Left renal pelvis (tissue), 4 donors: ENCODE measurements around the gene SLC26A1. TPM values are rescaled to one million over a fixed set of nuclear protein-coding genes. Genes with fewer than 3 reads are reported as not detected.

ENCODE experiments used
- DNase-seq, 4 donors: peaks; one replicate each; pipeline ENCODE4 v3.0.0-alpha.2; 2013; ENCODE audit warnings: low read depth in 4 of 4, low spot score in 3 of 4
- polyA plus RNA-seq, 4 donors: library from polyadenylated mRNA; unstranded; fragments of 120-200 nt; gene quantifications; one replicate each; pipeline ENCODE4 v1.2.1, GENCODE V29; 2013; ENCODE audit not compliant: insufficient read length in 4 of 4

Gene SLC26A1
- polyA plus RNA-seq, 4 donors: 2.0 to 14.9 (median 7.6) TPM

DNA sequence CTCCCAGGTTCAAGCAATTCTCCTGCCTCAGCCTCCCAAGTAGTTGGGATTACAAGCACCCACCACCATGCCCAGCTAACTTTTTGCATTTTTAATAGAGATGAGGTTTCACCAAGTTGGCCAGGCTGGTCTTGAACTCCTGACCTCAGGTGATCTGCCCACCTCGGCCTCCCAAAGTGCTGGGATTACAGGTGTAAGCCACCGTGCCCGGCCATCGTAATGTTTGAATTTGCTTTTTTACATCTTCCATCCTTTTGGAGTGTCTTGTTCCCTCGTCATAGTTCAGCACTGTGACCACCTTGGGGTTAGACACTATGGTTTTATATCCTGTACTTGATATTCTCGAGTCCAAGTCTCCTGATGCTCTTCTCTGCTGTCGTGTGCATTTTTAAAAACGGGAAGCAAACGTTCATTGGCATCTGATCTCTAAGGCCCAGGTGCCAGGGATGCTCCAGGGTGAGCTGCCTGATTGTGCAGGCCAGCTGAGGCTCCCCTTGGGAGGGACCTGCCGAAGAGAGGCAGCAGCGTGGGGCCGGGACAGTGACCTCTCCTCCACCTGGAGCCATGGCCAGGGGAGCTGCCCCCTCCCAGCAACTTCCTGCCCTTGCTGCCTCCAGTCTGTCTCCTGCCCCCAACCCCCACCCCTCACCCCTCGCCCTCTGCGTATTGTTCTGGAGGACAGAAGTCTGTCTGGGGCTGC, 36.5 kb downstream of the SLC26A1 start:
- DNase-seq: no peak

DNA sequence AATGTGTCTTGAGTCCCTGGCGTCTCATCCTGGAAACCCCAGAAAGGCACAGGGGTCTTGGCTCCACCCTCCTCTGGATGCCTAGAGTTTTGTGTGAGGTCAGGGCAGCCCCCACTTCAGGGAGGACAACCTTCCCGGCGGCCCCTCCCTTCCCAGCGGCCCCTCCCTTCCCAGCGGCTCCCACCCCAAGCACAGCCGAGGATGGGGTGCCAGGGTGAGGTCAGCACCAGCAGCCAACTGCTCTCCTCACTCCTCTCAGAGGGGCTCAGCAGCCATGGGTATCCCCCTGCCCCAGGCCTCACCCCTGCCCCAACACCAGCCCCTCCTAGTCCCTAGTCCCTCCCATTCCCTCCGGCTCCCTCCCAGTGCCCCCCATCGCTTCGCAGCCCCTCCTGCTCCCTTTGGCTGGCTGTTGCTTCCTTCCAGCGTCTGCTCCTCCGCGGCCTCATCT, 37.2 kb downstream of the SLC26A1 start:
- no peak for DNase-seq

DNA sequence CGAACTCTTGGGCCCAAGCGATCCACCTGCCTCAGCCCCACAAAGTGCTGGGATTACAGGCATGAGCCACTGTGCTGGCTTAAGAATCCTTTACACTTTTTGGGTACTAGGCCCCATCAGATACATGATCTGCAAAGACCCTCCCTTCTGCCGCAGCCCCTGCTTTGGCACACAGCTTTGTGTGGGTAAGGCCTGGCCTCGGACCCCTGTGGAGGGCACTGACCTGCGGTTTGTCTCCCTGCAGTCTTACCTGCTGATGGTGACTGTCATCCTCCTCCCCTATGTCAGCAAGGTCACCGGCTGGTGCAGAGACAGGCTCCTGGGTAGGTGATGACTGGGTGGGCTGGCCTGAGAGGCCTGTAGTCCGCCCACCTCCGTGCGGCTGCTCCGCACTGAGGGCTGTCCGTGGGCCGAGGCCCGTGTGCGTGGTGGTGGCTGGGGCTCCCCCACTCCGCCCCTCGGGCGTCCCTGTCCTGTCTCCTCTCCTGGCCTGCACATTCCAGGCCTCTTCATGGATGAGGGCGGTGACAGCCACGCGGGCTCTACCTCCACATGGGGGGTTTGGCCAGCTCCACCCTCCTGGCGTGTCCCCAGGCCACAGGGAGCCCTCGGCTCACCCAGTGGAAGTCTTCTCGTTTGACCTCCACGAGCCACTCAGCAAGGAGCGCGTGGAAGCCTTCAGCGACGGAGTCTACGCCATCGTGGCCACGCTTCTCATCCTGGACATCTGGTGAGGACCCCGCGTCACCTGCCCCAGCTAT, 37.9 kb downstream of the SLC26A1 start:
- DNase-seq: no peak

DNA sequence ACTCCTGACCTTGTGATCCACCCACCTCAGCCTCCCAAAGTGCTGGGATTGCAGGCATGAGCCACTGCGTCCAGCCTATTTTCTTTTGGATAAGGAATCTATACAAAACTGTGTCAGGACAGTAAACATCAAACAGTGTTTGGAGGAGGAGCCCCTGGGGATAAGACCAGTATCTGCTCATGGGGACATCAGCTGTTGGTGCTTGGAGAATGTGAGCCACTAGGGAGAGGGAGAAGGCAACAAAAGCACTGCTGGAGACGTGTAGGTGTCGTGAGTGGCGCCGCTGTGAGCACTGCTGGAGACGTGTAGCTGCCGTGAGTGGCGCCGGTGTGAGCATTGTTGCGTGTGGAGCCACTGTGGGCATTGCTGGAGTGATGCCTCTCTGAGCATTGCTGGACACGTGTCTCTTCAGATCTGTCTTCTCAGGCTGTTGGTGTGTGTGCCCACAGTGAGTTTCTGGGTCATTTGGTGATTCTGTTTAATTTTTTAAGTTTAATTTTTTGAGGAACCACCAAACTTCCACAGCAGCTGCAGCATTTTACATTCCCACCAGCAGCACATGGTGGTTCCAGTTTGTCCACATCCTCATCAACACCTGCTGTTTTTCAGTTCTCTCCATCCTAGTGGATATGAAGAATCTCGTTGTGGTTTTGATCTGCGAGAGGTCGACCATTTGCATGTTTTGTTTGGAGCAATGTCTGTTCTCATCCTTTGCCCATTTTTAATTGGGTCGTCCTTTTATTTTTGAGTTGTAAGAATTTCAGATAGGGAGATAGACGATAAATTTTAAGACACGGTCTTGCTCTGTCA, 38.8 kb downstream of the SLC26A1 start:
- DNase-seq: no peak

DNA sequence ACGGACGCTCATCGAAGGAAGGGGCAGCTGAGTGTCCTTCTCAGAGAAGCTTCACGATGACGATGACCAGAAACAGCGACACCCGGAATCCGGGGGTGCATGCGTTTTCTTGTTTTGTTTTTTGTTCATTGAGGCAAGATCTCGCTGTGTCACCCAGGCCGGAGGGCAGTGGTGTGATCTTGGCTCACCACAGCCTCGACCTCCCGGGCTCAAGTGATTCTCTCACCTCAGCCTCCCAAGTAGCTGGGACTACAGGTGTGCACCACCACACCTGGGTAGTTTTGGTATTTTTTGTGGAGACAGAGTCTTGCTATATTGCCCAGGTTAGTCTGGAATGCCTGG, 39.7 kb downstream of the SLC26A1 start:
- DNase-seq: no peak

DNA sequence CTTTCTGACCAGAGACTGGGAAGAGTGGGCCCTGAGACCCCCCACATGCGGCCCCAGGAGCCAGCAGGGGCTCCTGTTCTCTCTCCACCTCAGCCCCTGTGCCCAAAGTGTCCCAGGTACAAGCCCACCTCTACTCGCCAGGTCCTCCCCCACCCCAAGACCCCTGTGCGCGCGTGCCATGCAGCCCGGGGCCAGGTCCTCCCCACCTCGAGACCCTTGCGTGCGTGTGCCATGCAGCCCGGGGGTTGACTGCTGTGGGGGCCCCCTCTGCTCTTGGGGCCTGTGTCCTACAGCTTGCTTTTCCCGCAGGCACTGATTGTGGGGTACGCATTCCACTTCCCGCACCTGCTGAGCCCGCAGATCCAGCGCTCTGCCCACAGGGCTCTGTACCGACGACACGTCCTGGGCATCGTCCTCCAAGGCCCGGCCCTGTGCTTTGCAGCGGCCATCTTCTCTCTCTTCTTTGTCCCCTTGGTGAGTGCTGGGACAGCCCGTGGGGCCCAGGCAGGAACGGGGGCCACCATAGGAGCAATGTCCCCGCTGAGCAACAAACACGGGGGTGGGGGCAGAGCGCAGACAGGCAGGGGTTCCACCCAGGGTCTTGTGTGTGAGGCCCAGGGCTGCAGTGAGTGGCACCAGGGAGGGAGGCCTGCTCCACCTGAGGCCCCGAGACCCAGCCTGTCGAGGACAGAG, 40.2 kb downstream of the SLC26A1 start:
- no peak for DNase-seq

DNA sequence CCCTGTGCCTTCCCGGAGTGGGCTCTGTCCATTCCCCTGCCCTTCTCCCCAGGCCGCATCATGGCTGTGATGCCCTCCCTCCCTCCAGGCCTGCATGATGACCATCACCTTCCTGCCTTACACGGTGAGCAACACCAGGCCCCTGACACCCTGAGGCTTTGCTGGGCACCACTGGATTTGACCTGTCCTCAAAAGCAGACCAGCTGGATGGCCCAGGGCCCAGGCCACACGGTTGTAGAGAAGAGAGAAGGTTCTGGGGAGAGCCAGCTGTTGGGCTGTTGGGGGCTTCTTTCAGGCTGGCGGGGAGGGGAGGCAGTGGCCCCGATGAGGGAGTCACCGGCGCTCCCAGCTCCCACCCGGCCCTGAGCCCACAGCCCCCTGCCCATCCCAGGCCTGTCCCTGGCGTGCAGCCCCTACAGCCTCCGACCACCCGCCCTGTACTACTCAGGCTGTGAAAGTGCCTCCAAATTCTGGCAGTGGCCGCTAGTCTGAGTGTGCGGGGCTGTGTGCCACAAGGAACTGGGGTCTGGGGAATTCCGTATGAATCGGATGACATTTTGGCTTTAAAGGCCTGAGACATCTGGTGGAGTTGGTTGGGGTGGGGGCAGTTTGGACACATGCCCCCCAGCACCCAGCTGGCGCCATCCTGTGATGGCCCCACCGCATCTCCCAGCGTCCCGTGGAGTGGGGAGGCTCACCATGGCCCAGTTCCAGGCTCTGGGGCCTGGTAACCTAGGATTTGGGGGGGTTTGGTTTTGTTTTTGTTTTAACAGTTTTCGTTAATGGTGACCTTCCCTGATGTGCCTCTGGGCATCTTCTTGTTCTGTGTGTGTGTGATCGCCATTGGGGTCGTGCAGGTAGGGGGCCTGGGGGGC, 41.4 kb downstream of the SLC26A1 start:
- DNase-seq: no peak

DNA sequence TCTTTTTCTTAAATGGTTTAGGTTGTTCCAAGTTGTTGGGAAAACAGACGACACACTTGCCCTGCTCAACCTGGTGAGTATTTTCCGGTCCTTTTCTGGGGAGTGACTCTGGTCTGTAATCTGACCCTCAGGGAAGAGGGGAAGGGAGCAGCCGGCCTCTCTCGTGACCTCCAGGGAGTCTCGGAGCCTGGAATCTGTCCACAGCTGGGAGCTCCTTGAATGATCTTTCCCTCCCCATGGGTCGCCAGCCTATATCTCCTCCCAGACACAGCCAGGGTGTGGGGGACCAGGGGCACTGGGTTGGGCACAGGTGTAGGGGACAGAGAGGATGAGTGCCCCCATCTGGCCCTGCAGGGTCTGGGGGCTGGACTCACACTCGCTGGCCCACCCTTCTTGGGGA, 42.0 kb downstream of the SLC26A1 start:
- no peak for DNase-seq

DNA sequence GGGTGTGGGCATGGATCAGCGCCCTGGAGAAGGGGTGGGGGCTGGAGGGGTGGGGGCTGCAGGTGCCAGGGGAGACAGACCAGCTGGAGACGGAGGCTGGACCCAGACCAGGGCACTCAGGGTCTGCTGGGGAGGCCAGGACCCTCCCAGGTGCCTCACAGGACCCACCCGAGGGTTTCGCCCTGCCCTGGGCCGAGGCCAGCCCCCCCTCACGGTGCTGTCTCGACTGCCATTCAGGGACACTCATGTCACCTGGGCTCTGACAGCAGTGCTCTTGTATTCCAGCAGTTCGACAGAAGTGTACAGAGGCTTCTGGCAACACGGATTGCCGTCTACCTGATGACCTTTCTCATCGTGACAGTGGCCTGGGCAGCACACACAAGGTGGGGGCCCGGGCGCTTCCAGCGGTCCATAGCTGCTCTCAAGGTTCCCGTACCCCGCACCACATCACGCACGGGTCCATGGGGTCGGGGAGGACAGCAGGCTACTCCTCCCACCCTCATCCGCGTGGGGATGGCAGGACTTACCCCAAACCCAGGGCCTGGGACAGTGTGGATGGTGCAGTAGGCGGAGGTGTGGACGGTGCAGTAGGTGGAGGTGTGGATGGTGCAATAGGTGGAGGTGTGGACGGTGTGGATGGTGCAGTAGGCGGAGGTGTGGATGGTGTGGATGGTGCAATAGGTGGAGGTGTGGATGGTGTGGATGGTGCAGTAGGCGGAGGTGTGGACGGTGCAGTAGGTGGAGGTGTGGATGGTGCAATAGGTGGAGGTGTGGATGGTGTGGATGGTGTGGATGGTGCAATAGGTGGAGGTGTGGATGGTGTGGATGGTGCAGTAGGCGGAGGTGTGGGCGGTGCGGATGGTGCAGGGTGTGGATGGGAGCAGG, 42.8 kb downstream of the SLC26A1 start:
- DNase-seq: no peak

DNA sequence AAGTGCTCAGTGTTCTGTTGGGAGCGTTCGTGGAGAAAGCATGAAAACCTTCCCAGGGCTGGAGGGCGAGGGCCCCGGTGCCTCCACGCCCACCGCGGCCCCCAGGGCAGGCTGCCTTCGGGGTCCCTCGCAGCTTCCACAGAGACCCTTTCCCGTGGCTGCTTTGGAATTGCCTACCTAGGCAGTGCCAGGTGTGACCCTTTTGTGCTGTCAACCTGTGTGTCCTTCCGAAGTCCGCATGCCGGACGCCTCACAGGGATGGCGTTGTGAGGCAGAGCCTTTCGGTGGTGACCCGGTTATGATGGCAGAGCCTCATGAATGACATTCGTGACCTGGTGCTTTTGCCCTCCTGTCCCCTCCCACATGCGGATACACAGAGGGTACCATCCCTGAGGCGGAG, 43.5 kb downstream of the SLC26A1 start:
- DNase-seq: no peak

DNA sequence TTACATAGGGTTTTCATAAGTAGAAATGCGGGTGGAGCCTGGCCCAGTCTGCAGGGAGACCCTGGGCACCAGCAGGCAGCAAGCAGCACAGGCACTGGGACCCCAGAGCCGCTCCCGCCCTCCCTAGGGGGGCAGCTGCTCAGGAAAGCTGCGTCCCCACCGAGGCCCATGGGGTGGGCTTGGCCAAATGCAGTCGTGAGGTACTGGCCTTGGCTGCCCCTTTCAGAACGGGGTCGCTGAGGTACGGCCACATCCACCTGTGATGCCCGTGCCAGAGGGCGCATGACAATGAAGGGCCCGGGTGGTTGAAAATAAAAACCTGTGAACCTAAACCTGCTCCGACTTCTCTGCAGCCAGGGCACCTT, 44.3 kb downstream of the SLC26A1 start:
- no peak for DNase-seq

DNA sequence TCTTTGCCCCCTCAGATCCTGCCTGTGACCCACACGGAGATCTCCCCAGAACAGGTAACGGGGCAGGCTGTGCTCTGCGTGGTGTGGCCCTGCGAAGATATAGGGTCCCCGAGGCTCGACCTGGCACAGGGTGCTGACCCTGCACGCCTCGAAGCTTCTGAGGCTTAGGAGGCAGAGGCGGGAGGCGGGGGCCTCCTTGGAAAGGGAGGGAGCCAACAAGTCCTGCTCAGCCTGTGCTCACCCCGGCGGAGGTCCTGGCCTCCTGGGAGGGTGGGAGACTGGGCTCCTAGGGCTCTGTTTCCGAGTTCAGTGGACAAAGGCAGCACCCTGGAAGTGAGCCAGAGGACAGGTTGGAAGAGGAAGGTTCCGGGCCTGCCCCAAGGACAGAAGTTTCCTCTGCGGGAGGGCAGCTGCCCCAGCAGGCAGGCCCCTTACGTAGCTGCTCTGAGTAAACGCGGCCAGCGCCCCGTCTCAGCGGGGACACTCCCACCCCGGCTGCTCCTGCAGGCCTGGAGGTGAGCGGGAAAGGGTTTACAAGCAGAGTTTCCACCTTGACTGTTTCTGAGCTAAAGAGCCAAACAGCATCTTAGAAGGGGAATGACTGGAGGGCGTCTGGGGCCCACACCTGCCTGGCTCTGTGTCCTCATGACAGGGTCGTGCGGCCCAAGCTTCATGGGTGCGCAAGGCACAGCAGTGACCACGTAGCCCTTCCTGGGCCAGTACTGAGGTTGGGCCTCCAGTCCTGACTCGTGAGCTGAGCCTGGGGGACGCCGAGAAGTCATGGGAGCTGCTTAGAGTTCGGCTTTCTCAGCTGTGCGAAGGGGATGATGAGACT, 44.9 kb downstream of the SLC26A1 start:
- no peak for DNase-seq

DNA sequence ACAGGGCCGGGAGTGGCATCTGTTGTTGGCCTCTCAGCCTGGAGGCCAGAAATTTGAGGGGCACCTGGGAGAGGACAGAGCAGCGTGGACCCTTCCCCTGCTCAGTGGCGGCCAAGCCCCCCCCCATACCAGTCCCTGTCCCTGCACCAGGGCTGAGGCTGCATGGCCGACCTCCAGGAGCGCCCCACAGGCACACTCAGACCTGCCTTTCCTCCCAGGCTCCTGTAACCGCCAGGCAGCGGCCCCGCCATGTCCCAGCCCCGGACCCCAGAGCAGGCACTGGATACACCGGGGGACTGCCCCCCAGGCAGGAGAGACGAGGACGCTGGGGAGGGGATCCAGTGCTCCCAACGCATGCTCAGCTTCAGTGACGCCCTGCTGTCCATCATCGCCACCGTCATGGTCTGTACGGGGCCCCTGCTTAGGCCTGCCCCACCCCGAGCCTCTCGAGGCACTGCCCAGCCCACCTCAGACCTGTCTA, 45.7 kb downstream of the SLC26A1 start:
- DNase-seq: no peak

DNA sequence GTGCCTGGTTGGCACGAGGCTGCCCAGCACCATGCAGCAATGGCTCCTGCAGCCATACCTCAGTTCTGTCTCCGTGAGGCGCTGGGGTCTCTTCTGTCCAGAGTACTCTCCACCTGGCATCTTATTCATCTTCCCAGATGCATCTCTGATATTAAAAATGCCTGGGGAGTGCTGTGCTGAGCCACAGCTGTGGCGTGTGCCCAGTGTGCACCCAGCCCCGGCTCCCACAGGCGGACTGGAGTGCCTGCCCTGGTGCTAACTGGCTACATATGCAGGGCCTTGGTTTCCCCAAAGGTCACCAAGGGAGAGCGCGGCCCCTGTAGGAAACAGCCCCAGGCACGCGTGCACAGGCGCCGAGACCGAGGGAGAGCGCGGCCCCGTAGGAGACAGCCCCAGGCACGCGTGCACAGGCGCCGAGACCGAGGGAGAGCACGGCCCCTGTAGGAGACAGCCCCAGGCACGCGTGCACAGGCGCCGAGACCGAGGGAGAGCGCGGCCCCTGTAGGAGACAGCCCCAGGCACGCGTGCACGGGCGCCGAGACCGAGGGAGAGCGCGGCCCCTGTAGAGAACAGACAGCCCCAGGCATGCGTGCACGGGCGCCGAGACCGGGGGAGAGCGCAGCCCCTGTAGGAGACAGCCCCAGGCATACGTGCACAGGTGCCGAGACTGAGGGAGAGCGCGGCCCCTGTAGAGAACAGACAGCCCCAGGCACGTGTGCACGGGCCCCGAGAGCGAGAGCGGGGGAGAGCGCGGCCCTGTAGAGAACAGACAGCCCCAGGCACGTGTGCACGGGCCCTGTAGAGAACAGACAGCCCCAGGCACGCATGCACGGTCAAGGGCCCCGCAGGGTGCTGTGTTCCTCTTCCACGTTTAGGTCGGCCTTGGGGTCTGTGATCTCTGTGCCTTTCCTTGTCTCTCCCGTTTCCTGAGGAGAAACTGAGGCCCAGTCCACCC, 46.4 kb downstream of the SLC26A1 start:
- no peak for DNase-seq

DNA sequence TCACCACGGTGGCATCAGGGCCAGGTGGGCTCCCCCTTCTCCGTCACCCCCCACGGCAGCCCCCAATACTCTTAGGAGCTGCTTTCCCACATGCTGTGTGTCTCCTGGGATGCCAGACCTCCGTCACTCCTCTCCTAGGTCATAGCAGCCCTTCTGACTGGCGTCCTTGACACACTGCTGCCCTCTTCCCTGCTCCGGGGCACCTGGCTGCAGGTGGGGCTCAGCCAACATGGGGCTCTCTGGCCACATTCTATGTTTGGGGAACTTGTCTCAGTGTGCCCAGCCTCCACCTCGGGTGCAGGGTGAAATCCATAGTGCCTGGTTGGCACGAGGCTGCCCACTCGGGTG, 47.1 kb downstream of the SLC26A1 start:
- no peak for DNase-seq

DNA sequence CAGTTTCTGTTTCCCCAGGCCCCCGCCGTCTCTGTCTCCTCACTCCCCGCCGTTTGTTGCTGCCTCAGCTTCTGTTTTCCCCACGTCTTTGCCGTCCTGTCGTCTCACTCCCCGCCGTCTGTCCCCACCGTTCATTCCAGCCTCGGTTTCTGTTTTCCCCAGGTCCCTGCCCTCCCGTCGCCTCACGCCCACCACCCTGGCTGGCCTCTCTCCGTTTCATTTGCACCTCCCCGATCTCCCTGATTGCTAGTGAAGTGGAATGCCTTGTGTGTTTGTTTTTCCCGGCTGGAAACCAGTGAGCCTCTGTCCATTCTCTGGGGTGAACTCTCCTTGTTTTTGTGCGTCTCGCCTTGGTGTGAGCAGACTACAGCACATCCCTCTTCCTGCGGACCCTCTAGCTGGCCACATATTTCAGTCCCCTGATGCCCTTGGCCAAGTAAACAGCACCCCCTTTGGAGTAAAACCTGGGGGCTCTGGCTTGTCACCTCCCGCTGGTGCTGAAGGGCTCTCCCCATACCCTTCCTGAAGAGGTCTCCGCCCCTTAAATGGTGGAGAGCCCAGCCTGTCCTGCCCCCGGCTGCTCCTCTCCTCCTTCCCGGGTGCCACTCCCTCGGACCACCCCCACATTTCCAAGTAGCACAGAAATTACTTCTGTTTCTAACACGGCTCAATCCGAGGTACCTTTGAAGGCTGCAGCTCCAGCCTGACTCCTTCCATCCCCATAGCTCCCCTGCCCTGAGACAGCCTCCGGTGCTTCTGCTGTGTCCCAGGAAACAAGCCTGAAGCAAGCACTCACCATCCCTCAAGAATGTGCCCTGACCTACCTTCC, 47.7 kb downstream of the SLC26A1 start:
- DNase-seq: no peak
